Posterior cingulate gyrus (tissue), 11 donors: ENCODE results near the gene RAB35.
A peak's percentile ranks its signal among the peaks of the same experiment; 100 is the strongest.

Experiments used
- DNase-seq, 10 donors: peaks; one replicate each; pipeline versions ENCODE4 v3.0.0 to v3.0.0-alpha.2; 2020 to 2021; ENCODE audit warnings: mixed read lengths in 3 of 10
- intact Hi-C: fragments of 100-400 bp; cut with DNase I; formaldehyde crosslinking; loops from one replicate; pipeline ENCODE4 v1.15.1; 2023

RAB35 gene

GRCh38 chr12:120110550-120111501 is 5.7 kb downstream of the RAB35 start:
- intact Hi-C loops, result no loop called here
- peak in 3 of 10 donors; percentile 36 to 89 (median 84) for DNase-seq

DNA sequence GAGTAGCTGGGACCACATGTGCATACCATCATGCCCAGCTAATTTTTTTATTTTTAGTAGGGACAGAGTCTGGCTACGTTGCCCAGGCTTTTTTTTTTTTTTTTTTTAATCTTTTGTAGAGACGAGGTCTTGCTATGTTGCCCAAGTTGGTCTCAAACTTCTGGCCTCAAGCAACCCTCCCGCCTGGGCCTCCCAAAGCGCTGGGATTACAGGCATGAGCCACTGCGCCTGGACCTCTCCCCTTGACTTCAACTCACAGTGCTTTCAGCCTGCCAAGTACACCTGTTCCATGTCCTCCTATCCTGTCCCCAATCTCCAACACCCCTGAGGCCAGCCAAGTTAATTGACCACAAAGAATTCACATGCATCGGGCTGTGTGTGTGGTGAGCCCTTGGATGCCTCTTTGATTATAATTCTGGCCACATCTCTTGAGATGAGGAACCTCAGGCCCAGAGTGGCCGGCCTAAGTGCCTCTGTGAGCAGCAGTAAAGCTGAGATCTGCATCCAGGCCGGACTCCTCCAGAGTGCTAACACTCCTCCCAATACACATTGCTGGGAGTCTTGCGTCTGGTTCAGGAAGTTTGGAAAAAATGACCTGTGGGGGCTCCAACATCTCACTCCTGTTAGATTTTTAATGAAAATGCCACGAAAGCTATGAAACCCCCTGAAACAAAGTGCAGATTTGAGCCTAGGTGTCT is 6.8 kb downstream of the RAB35 start:
- DNase-seq, result peak in 2 of 10 donors; percentile 20 to 57
- intact Hi-C loops, result no loop called here

DNA sequence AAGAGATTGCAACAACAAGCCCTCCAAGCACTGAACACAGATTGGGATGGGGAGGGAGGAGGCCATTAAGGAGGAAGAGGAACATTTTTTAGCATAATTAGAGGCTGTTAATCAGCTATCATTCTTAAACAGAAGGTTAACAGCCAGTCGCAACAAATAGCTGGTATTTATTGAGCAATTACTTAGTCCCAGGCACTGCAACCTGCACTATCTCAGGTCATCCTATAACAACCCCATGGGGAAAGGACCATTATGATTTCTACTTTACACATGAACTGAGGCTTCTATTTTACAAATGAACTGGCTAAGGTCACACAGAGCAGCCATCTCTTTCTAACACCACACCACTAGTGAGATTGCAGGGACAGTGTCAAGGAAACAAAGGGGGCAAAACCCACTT is 10.4 kb downstream of the RAB35 start:
- DNase-seq, result no peak
- intact Hi-C loops, result no loop called here

GRCh38 chr12:120103371-120103770 is 13.2 kb downstream of the RAB35 start:
- peak in 1 of 10 donors; percentile 76 for DNase-seq
- intact Hi-C loops, result no loop called here

DNA sequence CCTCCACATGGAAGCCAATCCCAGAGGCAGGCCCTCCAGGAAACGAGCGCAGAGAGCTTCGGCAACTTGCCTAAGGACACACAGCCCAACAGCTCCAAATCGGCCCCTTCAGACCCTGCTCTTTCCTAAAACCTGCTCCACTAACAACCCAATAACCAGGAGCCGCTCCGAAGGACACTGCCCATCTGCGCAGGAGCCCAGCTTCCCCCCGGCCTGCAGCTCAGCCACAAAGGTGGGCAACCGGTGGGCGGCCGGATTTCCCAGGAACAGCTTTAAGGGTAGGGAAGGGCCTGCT is 13.6 kb downstream of the RAB35 start:
- intact Hi-C loops, result no loop called here
- DNase-seq, result peak in 1 of 10 donors; percentile 59

DNA sequence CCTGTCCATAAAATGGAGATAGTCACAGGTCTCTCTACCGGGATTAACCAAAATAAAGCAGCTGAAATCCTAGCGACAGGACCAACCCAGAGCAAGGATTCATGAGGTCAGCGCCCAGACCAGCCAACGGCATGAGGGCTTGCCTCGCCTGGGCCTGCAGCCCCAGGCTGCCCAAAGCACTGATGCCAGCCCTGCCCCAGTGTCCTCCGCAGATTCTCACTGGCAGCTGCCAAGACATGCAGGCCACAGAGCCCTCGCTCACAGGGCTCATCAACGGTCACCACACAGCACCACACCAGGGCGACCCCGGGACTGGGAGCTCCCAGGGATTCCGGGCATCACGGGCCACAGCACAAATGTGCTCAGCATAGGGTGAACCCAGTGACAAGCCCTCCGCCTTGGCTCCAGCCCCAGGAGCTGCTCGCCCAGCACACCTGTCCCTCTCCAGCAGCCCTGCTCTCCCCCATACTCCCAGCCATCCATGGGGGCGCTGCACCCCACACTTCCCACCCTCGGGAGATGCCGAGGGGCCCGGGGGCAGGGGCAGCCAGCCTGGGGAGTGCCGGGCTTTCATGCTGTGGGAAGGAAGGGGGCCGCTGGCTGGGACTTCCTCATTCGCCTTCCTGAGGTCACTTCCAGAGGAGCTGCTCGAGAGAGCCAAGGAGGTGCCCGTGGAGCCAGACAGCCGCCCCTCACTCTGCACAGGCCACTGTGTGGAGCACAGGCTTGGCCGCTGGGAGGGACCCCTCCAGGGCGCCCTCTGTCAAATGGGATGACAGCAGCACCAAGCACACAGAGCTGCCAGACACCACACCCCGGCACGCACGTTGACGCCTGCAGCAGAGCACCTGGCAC is 14.1 kb downstream of the RAB35 start:
- intact Hi-C loops, result no loop called here
- DNase-seq, result peak in 1 of 10 donors; percentile 85

DNA sequence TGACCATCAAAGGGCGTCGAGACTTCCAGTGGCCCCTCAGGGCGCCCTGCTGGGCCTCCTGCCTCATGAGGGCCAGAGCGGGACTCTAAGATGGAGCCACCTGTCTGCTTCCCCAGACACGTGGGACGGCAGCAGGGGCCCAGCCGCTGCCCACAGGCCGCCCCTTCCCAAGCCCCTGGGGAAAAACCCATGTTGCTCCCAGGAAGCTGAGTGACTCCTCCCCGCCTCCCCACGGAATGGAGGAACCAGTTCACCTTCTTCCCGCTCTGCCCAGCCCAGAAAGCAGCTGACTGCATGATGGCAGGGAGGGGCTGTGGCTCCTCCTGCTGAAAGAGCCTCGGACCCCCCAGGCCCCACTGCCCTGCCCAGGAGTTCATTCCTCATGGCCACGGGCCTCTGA is 14.9 kb downstream of the RAB35 start:
- intact Hi-C loops, result no loop called here
- DNase-seq, result peak in 1 of 10 donors; percentile 59

- intact Hi-C loops, result no loop called here
- DNase-seq, result peak in 1 of 10 donors; percentile 84
Measured at GRCh38 chr12:120101182-120101581, 15.4 kb downstream of the RAB35 start.

DNA sequence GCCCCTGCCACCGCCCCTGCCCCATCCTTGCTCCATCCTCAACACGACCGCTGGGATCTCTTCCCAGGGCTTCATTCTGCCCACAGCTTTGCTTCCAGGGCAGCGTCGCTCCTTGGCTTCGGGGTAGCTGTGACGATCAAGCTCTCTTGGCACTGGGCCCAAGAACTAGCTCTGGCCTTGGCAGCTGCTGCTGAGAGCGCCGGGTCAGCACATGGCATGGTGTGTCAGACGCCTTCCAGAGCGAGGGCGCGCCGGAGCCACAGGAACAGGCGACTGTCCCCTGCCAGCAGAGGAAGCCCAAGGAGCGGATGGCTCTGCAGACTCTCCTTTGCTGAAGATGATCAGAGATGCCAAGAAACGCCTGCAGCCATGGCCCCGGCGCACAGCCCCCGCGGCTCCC is 15.9 kb downstream of the RAB35 start:
- DNase-seq, result peak; percentile 59 to 95 (median 78)
- intact Hi-C loops, result no loop called here

- intact Hi-C loops, result no loop called here
- peak in 1 of 10 donors; percentile 74 for DNase-seq
Measured at GRCh38 chr12:120099738-120100137, 16.8 kb downstream of the RAB35 start.

DNA sequence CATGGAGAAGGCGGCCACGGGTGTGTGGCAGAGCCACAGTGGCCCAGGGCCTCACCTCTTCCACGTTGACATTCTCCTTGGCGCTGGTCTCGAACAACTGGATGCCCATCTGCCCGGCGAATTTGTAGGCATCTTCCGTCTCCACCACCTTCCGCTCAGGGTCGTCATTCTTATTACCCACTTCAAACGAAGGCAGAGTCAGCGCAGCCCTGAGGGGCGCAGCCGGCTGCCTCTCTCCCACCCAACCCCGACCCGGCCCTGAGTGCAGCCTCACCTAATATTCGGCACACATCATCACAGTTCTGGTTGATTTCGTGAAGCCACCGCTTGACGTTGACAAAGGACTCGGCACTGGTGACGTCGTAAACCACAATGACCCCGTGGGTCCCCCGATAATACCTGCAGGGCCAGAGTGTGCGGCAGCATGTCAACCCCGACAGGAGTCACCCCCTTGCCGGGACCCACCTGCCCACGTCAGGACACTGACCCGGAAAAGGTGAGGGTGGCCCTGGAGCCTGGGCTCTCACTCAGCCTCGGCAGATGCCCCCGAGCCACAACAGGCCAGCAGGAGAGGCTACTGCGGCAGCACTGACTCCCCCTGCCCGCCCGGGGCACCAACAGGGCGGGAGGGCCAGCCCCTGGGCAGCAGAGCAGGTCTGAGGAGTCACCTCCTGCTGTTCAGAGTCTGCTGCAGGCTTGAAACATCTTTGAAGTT is 17.6 kb downstream of the RAB35 start:
- peak in 1 of 10 donors; percentile 74 for DNase-seq
- intact Hi-C loops, result no loop called here

DNA sequence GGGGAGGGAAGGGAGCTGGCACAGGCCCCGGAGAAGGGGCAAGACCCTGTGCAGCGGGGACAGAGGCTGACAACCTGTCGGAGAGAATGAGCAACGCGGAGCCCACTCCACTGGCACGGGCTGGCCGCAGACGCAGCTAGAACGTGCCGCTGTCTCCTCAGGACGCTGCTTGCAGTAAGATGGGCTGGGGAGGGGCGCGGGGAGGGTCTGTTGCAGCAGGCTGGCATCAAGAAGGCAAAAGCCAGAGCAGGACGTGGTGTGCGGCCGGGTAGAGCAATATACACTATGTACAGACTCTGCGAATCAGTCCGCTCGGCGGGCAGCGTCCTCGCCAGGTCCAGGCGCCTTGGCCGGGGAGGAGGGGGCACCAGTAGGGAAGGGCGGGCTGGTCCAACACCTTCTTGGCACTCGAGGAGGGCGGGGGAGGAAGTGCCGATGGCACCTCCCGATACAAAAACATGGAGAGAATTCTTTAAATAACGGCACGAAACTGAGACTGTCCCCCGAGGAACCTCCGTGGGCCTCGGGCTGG is 19.8 kb downstream of the RAB35 start:
- intact Hi-C loops, result no loop called here
- DNase-seq, result peak in 1 of 10 donors; percentile 84

GRCh38 chr12:120095736-120096135 is 20.8 kb downstream of the RAB35 start:
- intact Hi-C loops, result no loop called here
- DNase-seq, result peak in 1 of 10 donors; percentile 64

- intact Hi-C loops, result no loop called here
- peak in 1 of 10 donors; percentile 55 for DNase-seq
Measured at GRCh38 chr12:120095331-120095730, 21.2 kb downstream of the RAB35 start.

GRCh38 chr12:120094485-120094884 is 22.1 kb downstream of the RAB35 start:
- DNase-seq, result peak in 4 of 10 donors; percentile 47 to 89 (median 66)
- intact Hi-C loops, result no loop called here

DNA sequence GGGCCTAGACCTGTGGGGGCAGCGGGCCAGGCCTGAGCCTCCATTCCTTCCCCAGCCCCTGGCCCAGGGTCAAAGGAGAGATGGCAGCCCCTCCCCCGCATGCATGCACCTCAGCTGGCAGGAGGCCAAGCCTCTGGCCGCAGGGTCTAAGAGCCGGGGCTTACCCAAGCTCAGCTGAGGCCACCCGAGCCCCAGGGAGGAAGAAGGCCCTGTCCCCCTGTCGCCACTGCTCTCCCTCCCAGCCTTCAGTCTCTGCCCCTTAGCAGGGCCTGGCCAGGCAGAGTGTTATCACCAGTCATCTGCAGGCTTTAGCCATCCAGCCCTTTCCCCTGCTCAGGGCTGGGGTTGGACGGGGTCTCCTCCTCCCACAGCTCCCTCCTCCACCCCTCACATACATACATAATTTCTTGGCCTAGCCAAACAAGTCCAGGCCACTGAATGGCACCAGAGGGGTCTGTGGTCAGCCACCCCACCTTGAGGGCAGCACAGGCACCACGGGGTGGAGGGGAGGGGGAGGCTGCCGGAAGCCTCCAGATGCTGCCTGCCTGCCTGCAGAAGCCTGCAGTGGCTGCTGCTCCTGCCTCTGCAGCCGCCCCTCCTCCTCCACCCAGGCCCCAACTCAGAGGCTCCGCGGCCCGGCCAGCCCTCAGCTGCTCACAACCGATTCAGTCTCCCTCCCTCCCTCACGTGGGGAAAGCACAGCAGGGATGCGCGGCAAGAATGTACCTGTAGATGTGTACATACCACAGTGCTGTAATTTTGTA is 22.8 kb downstream of the RAB35 start:
- peak in 6 of 10 donors; percentile 45 to 93 (median 58) for DNase-seq
- intact Hi-C loops, result no loop called here

DNA sequence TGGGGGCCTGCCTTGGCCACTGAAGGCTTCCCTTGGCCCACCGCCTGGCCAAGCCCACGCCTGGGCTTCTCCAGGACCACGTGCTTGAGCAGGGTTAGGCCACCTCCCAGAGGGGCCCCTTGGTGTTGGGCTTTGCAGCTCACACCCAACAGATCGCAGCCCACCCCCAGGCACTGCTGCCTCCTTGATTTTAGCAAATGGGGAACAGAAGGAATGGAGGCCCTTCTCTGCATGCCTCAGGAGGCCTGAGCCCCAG is 23.3 kb downstream of the RAB35 start:
- intact Hi-C loops, result no loop called here
- no peak for DNase-seq

DNA sequence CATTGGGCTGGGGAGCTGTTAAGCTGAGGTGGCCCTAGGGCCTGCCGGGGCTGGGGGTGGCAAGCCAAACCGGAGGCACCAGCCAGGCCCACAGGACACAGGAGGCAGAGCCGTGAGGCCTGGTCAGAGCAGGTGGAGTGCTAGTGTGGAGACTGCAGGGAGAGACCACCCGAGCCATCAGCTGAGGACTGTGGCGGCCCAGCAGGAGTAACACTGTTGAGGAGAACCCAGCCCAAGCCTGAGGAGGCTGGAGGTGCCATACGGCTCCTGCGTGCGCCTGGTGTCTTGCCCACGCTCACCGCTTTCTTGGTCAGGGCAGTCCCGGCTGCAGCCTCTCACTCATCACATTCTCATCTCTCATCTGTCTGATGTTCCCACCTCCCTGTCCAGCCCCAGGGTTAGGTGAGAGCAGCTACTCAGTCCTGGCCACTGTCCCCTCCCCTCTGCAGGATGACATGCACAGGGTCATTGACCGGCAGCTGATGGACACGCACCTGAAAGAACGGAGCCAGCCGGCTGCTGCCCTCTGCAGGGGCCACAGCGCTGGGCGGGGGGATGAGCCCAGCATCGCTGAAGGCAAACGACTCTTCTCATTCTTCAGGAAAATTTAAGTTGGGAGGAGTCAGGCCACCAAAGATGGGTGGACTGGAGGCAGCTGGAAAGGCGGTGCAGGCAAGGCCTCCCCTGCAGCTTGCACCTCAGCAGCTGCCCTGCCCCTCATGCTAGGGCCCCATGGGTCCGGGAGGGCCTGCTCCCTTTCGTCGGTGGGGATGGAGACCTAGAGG is 23.8 kb downstream of the RAB35 start:
- intact Hi-C loops, result no loop called here
- peak in 1 of 10 donors; percentile 77 for DNase-seq
